ENCODE measurements around the gene CDH5.
"Not testable (repeated sequence)": the region's sequence is repeated elsewhere in the genome, so short reads cannot be mapped to it uniquely, and the experiment has no call there.

Gene CDH5

GRCh38 chr16:66429290-66429962, 62.9 kb downstream of the CDH5 start:
- in situ Hi-C loops (cut with HindIII; ENCODE audit: low sequenced_read_pairs), result no loop called here

GRCh38 chr16:66430214-66430613, 63.7 kb downstream of the CDH5 start:
- in situ Hi-C loops (cut with HindIII; ENCODE audit: low sequenced_read_pairs), result no loop called here

- in situ Hi-C loops (cut with HindIII; ENCODE audit: low sequenced_read_pairs), result no loop called here
These were observed 65.3 kb downstream of the CDH5 start for GRCh38 chr16:66431760-66432159.

GRCh38 chr16:66432429-66432828, 65.9 kb downstream of the CDH5 start:
- in situ Hi-C loops (cut with HindIII; ENCODE audit: low sequenced_read_pairs), result no loop called here

GRCh38 chr16:66434619-66435430, 68.3 kb downstream of the CDH5 start:
- in situ Hi-C loops (cut with HindIII; ENCODE audit: low sequenced_read_pairs), result no loop called here

- in situ Hi-C loops (cut with HindIII; ENCODE audit: low sequenced_read_pairs), result no loop called here
These were observed 69.4 kb downstream of the CDH5 start for GRCh38 chr16:66435896-66436295.

- in situ Hi-C loops (cut with HindIII; ENCODE audit: low sequenced_read_pairs), result no loop called here
These were observed 71.0 kb downstream of the CDH5 start for GRCh38 chr16:66437391-66437945.

GRCh38 chr16:66438536-66438935, 72.0 kb downstream of the CDH5 start:
- in situ Hi-C loops (cut with HindIII; ENCODE audit: low sequenced_read_pairs), result no loop called here

- in situ Hi-C loops (cut with HindIII; ENCODE audit: low sequenced_read_pairs), result no loop called here
These were observed 72.7 kb downstream of the CDH5 start for GRCh38 chr16:66439051-66439730.

- in situ Hi-C loops (cut with HindIII; ENCODE audit: low sequenced_read_pairs), result no loop called here
These were observed 73.8 kb downstream of the CDH5 start for GRCh38 chr16:66440271-66440802.

- in situ Hi-C loops (cut with HindIII; ENCODE audit: low sequenced_read_pairs), result no loop called here
These were observed 74.5 kb downstream of the CDH5 start for GRCh38 chr16:66440970-66441369.

GRCh38 chr16:66441586-66442375, 75.3 kb downstream of the CDH5 start:
- in situ Hi-C loops (cut with HindIII; ENCODE audit: low sequenced_read_pairs), result no loop called here

- in situ Hi-C loops (cut with HindIII; ENCODE audit: low sequenced_read_pairs), result no loop called here
These were observed 76.2 kb downstream of the CDH5 start for GRCh38 chr16:66442502-66443268.

- in situ Hi-C loops (cut with HindIII; ENCODE audit: low sequenced_read_pairs), result no loop called here
These were observed 76.8 kb downstream of the CDH5 start for GRCh38 chr16:66443269-66443652.

GRCh38 chr16:66444049-66444481, 77.6 kb downstream of the CDH5 start:
- in situ Hi-C loops (cut with HindIII; ENCODE audit: low sequenced_read_pairs), result no loop called here

GRCh38 chr16:66446737-66447136, 80.2 kb downstream of the CDH5 start:
- in situ Hi-C loops (cut with HindIII; ENCODE audit: low sequenced_read_pairs), result no loop called here

- in situ Hi-C loops (cut with HindIII; ENCODE audit: low sequenced_read_pairs), result no loop called here
These were observed 81.0 kb downstream of the CDH5 start for GRCh38 chr16:66447491-66447890.

- in situ Hi-C loops (cut with HindIII; ENCODE audit: low sequenced_read_pairs), result no loop called here
These were observed 85.1 kb downstream of the CDH5 start for GRCh38 chr16:66451548-66451947.

- in situ Hi-C loops (cut with HindIII; ENCODE audit: low sequenced_read_pairs), result not testable (repeated sequence)
These were observed 86.7 kb downstream of the CDH5 start for GRCh38 chr16:66453230-66453629.

Measured in endothelial cell of hepatic sinusoid (primary cell).